Measurements from ENCODE around the gene PAM16.
"Not testable (repeated sequence)": the region's sequence is repeated elsewhere in the genome, so short reads cannot be mapped to it uniquely, and the experiment has no call there.

Gene PAM16

GRCh38 chr16:4338125-4338582 lies 13.0 kb downstream of the PAM16 start:
- H3K4me3 ChIP-seq (ENCODE audit: low read depth, low read length): no peak overlapping the region
- no peak for DNase-seq (ENCODE audit: low read depth)
- no peak for TF ChIP-seq CTCF (IDR thresholded peaks at IDR 0.05; ENCODE audit: insufficient read depth, low read depth, low read length, missing control alignments)

GRCh38 chr16:4337540-4338088 lies 13.5 kb downstream of the PAM16 start:
- DNase-seq (ENCODE audit: low read depth): no peak
- no peak overlapping the region for H3K4me3 ChIP-seq (ENCODE audit: low read depth, low read length)
- no peak for TF ChIP-seq CTCF (IDR thresholded peaks at IDR 0.05; ENCODE audit: insufficient read depth, low read depth, low read length, missing control alignments)

GRCh38 chr16:4336701-4337539 lies 14.2 kb downstream of the PAM16 start:
- TF ChIP-seq CTCF (IDR thresholded peaks at IDR 0.05; ENCODE audit: insufficient read depth, low read depth, low read length, missing control alignments): no peak
- no peak for DNase-seq (ENCODE audit: low read depth)
- H3K4me3 ChIP-seq (ENCODE audit: low read depth, low read length): no peak overlapping the region

- no peak for TF ChIP-seq CTCF (IDR thresholded peaks at IDR 0.05; ENCODE audit: insufficient read depth, low read depth, low read length, missing control alignments)
- no peak for DNase-seq (ENCODE audit: low read depth)
- no peak overlapping the region for H3K4me3 ChIP-seq (ENCODE audit: low read depth, low read length)
These were observed 16.2 kb downstream of the PAM16 start for GRCh38 chr16:4334724-4335495.

GRCh38 chr16:4333714-4334113 lies 17.4 kb downstream of the PAM16 start:
- DNase-seq (ENCODE audit: low read depth); H3K4me3 ChIP-seq (ENCODE audit: low read depth, low read length): not testable (repeated sequence)

GRCh38 chr16:4333308-4333638 lies 17.8 kb downstream of the PAM16 start:
- H3K4me3 ChIP-seq (ENCODE audit: low read depth, low read length): no peak overlapping the region
- no peak for TF ChIP-seq CTCF (IDR thresholded peaks at IDR 0.05; ENCODE audit: insufficient read depth, low read depth, low read length, missing control alignments)
- DNase-seq (ENCODE audit: low read depth): no peak

- no peak for TF ChIP-seq CTCF (IDR thresholded peaks at IDR 0.05; ENCODE audit: insufficient read depth, low read depth, low read length, missing control alignments)
- no peak overlapping the region for H3K4me3 ChIP-seq (ENCODE audit: low read depth, low read length)
These were observed 18.4 kb downstream of the PAM16 start for GRCh38 chr16:4332623-4333307.

More at GRCh38 chr16:4332623-4333307, 18.4 kb downstream of the PAM16 start:
- no peak for DNase-seq (ENCODE audit: low read depth)

Measured in GM12865 (cell line).